Ovary (tissue), 9 donors: ENCODE results near the gene PKP3. TPM values are rescaled to one million over a fixed set of nuclear protein-coding genes. Genes with fewer than 3 reads are reported as not detected.

Source experiments
- DNase-seq, 5 donors: peaks; one replicate each; pipeline ENCODE4 v3.0.0-alpha.2; 2019 to 2020
- H3K27ac ChIP-seq, 2 donors: fragments of 200-600 bp; one replicate each; pipeline versions ENCODE4 v1.5.1 to v1.8.0; 2019 to 2022
- H3K27me3 ChIP-seq: fragments of 200-600 bp; one replicate; pipeline ENCODE4 v1.8.0; 2022
- H3K36me3 ChIP-seq: fragments of 200-600 bp; sonication (generic); one replicate; pipeline ENCODE4 v1.5.1; 2019
- H3K4me1 ChIP-seq: one replicate; pipeline ENCODE4 v1.8.1; 2013; ENCODE audit warnings: mild to moderate bottlenecking, moderate library complexity; ENCODE audit not compliant: insufficient read depth
- H3K4me3 ChIP-seq: fragments of 200-600 bp; sonication (generic); one replicate; pipeline ENCODE4 v1.5.1; 2017
- H3K9me3 ChIP-seq, 2 donors: fragments of 200-600 bp in 1 of 2; sonication (generic) in 1 of 2; one replicate each; pipeline versions ENCODE4 v1.5.1 to v1.8.1; 2013 to 2019; ENCODE audit warnings: mild to moderate bottlenecking in 1 of 2, moderate library complexity in 1 of 2
- CTCF ChIP-seq, 3 donors: fragments of 450-650 bp in 2 of 3; fragments of 200-600 bp in 1 of 3; IDR thresholded peaks; one replicate each; pipeline versions ENCODE4 v1.5.1 to v1.8.0; 2016 to 2022; ENCODE audit warnings: antibody characterized with exemption in 3 of 3, mild to moderate bottlenecking in 1 of 3
- EP300 ChIP-seq: sonication (generic); formaldehyde crosslinking; IDR thresholded peaks from one replicate; pipeline ENCODE4 v1.6.1; 2017; ENCODE audit warnings: antibody characterized with exemption
- POLR2A ChIP-seq: fragments of 450-650 bp; IDR thresholded peaks from one replicate; pipeline ENCODE4 v1.6.1; 2017; ENCODE audit warnings: antibody characterized with exemption, mild to moderate bottlenecking, moderate library complexity
- WGBS, 3 donors: extraction: QIAGEN DNeasy Blood & Tissue Kit in 1 of 3; methylation state at CpG; one replicate each; pipeline versions ENCODE4 v1.1.5 to v1.1.7; 2013 to 2017; 5-methylcytosine and 5-hydroxymethylcytosine counted together
- intact Hi-C, 4 donors: fragments of 100-400 bp; cut with DNase I; formaldehyde crosslinking; loops; one replicate each; pipeline versions ENCODE4 v1.11.0 to v1.15.1; 2022 to 2023
- polyA plus RNA-seq, 2 donors: library from polyadenylated mRNA; stranded (reverse); fragments of 200-250 nt in 1 of 2; fragments of 350-450 nt in 1 of 2; fragmentation: Illumina TruSeq in 1 of 2; extraction: RNeasy Lipid Tissue Mini Kit (QIAGEN cat#74804) in 1 of 2; gene quantifications; one replicate each; pipeline ENCODE4 v1.2.3, GENCODE V29; 2013 to 2014
- total RNA-seq, 7 donors: library from RNA; depleted of rRNA in 2 of 7; stranded (reverse); fragments of >200 nt in 2 of 7; fragmentation: NEBNext Ultra II Directional in 3 of 7; extraction: Animal tissue kit (Norgen Biotek cat#: 25700) in 3 of 7; gene quantifications; one replicate each; pipeline versions ENCODE4 v1.1.0 to v1.2.4, GENCODE V29; 2016 to 2023
- donor health status: DM: no; HTN: no; CAD: no; lungs with moderate emphysema.
- donor health status: DM: no; HTN: no; CAD: no.
- donor health status: Bipolar disorder and iron deficiency.
- donor health status: DM: yes; HTN: yes; CAD: no.
- donor health status: DM: no; HTN: no; CAD: no.
- donor health status: DM: yes; HTN: yes; CAD: no.

Gene PKP3
- total and polyA plus RNA-seq, 9 donors, result 0.21 to 56.8 (median 3.0) TPM; not detected in 1

GRCh38 chr11:416757-417621 is 23.0 kb downstream of the PKP3 start:
- H3K4me1 ChIP-seq, result peaks cover 2% of the 10 kb centered on the region
- H3K4me3 ChIP-seq, result peak overlapping the region; percentile 33
- no peak for TF ChIP-seq CTCF (IDR thresholded peaks at IDR 0.05)
- no peak for TF ChIP-seq EP300
- TF ChIP-seq POLR2A, result no peak
- H3K9me3 ChIP-seq, result no peaks in the 10 kb centered on the region
- 1 to 2% (median 2%) methylated on average over 30 to 97 of the region's 97 CpGs for WGBS, 3 donors
- no peaks in the 10 kb centered on the region for H3K27me3 ChIP-seq
- intact Hi-C loops, result no loop called here
- no peak overlapping the region for H3K27ac ChIP-seq
- DNase-seq, result peak in 1 of 5 donors; percentile 24
- no peaks in the 10 kb centered on the region for H3K36me3 ChIP-seq

- no peaks in the 10 kb centered on the region for H3K9me3 ChIP-seq
- H3K27me3 ChIP-seq, result no peaks in the 10 kb centered on the region
- no peak overlapping the region for H3K27ac ChIP-seq
- intact Hi-C loops, result no loop called here
- no peak for TF ChIP-seq EP300
- no peak for TF ChIP-seq CTCF (IDR thresholded peaks at IDR 0.05)
- no peak for TF ChIP-seq POLR2A
- DNase-seq, result no peak
- no peak overlapping the region for H3K4me3 ChIP-seq
- H3K36me3 ChIP-seq, result no peaks in the 10 kb centered on the region
- H3K4me1 ChIP-seq, result peaks cover 2% of the 10 kb centered on the region
- WGBS, 3 donors, result 51 to 56% (median 53%) methylated on average over 19 of the region's 19 CpGs
Observed at GRCh38 chr11:417652-418342, 23.8 kb downstream of the PKP3 start.

GRCh38 chr11:418343-419247 is 24.6 kb downstream of the PKP3 start:
- intact Hi-C loops, result no loop called here
- no peaks in the 10 kb centered on the region for H3K9me3 ChIP-seq
- H3K36me3 ChIP-seq, result no peaks in the 10 kb centered on the region
- H3K27me3 ChIP-seq, result no peaks in the 10 kb centered on the region
- WGBS, 3 donors, result 80 to 87% (median 83%) methylated on average over 30 of the region's 30 CpGs
- H3K27ac ChIP-seq, result no peak overlapping the region
- peaks cover 2% of the 10 kb centered on the region for H3K4me1 ChIP-seq
- TF ChIP-seq CTCF (IDR thresholded peaks at IDR 0.05), result no peak
- no peak for TF ChIP-seq POLR2A
- no peak for TF ChIP-seq EP300
- H3K4me3 ChIP-seq, result no peak overlapping the region
- DNase-seq, result no peak
